Measurements from ENCODE around the gene CABLES2.

CABLES2 gene

DNA sequence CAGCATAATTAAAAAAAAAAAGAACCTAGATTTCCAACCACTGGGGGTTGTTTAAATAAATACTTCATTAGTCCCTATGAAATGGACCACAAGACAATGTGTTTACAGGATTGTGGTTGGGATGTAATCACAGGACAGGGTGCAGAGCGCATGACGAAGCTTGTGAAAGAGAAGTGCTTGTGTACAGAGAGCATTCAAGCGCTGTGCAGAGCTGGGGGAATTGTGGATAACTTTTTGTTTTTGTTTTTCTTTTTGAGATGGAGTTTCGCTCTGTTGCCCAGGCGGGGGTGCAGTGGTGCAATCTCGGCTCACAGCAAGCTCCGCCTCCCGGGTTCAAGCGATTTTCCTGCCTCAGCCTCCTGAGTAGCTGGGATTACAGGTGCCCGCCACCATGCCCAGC is 62.3 kb downstream of the CABLES2 start:
- no peak for DNase-seq

DNA sequence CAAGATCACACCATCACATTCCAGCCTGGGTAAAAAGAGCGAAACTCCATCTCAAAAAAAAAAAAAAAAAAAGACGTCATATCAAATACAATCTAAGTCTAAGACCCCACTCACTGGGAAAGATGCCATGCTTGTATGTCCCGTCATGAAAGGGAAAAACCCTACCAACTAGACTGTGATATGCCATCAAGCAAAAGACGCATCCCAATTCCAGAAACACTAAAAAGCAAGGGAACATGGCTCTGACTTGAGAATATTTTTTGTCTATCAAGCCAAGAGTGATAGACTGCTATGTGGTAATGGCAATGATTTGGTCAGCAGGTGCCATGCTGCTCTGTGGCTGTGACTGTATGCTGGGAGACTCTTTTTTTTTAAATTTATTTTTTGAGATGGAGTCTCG is 63.0 kb downstream of the CABLES2 start:
- DNase-seq, result no peak

DNA sequence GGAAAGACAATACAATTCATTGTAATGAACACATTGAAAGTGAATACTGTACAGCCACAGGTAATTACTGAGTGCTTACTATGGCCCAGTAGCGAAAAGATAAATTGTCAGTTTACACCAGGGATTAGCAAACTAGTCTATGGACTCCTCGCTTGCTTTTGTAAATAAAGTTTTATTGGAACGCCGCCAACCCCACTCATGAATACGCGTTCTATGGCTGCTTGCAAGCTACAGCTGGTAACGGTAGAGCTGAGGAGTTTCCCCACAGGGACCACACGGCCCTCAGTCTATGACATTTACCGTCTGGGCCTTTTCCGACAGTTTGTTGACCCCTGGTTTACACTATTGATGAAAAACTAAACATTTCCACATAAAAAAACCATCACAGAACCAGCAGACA is 64.2 kb downstream of the CABLES2 start:
- DNase-seq, result no peak

- no peak for DNase-seq
Measured at GRCh38 chr20:62339647-62340062, 67.4 kb downstream of the CABLES2 start.

Data from NCI-H524 (cell line).